ENCODE measurements around the gene PPBP.

- no peak for TF ChIP-seq CTCF (IDR thresholded peaks at IDR 0.05)
- TF ChIP-seq EP300 (IDR thresholded peaks at IDR 0.05), result no peak
- TF ChIP-seq POLR2AphosphoS5 (IDR thresholded peaks at IDR 0.05), result no peak
- TF ChIP-seq POLR2A (IDR thresholded peaks at IDR 0.05), result no peak
Measured at GRCh38 chr4:73998040-73999011, 10.3 kb upstream of the PPBP start, which contains the start of gene CXCL5.
